ENCODE measurements around the gene BCAS3.
A peak's percentile ranks its signal among the peaks of the same experiment; 100 is the strongest.

Gene BCAS3

GRCh38 chr17:60676758-60677307 lies 818 bp upstream of the BCAS3 start:
- DNase-seq, result no peak

DNA sequence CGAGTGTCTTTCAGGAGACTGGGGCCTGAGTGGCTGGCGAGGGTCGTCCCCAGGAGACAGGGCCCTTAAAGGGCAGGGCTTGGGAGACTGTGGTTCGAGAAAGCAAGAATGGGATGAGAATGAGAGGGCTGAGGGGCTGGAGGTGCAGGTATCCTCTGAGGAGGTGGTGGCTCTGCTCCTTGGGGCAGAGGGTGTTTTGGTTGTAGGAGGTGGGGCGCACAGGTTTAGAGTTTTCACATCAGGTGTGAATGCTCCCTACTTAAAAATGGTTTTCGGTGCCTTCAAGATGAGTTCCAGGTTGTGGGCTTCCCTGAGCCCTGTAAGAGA lies 430 bp downstream of the BCAS3 start:
- DNase-seq, result peak; percentile 24

GRCh38 chr17:60679287-60679686 lies 1.6 kb downstream of the BCAS3 start:
- no peak for DNase-seq

DNA sequence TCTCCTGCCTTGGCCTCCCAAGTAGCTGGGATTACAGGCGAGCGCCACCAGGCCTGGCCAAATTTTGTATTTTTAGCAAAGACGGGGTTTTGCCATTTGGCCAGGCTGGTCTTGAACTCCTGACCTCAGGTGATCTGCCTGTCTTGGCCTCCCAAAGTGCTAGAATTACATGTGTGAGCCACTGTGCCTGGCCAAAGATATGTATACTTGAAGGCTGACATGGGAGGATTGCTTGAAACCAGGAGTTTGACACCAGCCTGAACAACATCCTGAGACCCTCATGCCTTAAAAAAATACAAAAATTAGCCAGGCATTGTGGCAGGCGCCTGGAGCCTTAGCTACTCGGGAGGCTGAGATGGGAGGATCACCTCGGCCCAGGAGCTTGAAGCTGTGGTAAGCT lies 3.1 kb downstream of the BCAS3 start:
- no peak for DNase-seq

GRCh38 chr17:60685437-60685836 lies 7.8 kb downstream of the BCAS3 start:
- DNase-seq, result no peak

DNA sequence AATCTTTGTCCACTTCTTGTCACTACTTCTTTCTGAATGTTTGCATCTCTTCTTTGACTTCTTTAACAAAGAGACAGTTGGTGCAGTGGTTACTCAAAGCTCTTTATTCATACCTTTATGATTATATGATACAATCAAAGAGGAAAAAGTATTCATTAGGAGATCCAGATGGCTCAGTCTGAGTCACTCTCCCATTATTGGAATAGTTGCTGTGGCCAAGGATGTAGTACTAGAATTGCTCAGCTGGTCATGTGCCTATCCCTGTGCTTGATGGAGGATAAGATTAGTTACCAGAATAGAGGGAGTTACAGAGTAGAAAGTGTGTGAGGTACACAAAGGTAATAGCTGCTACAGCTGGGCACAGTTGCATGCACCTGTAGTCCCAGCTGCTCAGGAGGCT lies 18.3 kb downstream of the BCAS3 start:
- no peak for DNase-seq

DNA sequence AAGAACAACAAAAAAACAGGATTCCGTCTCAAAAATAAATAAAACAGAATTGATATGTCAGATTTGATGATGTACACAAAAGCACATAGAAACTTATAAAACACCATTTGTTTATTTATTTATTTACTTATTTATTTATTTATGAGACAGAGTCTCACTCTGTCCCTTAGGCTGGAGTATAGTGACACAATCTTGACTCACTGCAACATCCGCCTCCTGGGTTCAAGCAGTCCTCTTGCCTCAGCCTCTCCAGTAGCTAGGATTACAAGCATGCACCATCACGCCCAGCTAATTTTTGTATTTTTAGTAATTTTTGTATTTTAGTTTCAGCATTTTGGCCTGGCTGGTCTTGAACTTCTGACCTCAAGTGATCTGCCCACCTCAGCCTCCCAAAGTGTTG lies 21.4 kb downstream of the BCAS3 start:
- no peak for DNase-seq

DNA sequence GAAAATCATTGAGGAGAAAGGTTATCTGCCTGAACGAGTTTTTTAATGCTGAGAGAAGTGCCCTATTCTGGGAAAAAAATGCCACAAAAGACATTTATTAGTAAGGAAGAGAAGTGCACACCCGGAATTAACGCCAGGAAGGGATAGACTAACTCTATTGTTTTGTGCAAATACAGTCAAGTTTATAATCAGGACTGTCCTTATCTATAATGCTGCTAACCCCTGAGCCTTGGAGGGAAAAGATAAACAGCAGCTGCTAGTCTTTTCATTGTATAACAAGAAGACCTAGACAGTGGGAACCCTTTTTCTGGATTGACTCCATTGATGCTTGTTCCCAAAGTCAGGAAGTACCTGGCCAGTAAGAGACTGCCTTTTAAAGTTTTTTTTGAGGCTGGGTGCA lies 26.5 kb downstream of the BCAS3 start:
- DNase-seq, result no peak

GRCh38 chr17:60712675-60713074 lies 35.0 kb downstream of the BCAS3 start:
- DNase-seq, result no peak

DNA sequence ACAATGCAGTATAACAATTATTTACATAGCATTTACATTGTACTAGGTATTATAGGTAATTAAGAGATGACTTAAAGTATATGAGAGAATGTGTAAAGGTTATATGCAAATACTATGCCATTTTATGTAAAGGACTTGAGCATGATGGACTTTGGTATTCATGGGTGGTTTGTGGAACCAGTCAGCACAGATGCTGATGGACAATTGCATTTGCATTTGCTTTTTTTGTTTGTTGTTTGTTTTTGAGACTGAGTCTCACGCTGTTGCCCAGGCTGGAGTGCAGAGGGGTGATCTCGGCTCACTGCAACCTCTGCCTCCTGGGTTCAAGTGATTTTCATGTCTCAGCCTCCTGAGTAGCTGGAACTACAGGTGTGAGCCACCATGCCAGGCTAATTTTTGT lies 36.0 kb downstream of the BCAS3 start:
- no peak for DNase-seq

GRCh38 chr17:60716766-60717165 lies 39.1 kb downstream of the BCAS3 start:
- DNase-seq, result no peak

- DNase-seq, result no peak
Measured at GRCh38 chr17:60717814-60718213, 40.2 kb downstream of the BCAS3 start.

DNA sequence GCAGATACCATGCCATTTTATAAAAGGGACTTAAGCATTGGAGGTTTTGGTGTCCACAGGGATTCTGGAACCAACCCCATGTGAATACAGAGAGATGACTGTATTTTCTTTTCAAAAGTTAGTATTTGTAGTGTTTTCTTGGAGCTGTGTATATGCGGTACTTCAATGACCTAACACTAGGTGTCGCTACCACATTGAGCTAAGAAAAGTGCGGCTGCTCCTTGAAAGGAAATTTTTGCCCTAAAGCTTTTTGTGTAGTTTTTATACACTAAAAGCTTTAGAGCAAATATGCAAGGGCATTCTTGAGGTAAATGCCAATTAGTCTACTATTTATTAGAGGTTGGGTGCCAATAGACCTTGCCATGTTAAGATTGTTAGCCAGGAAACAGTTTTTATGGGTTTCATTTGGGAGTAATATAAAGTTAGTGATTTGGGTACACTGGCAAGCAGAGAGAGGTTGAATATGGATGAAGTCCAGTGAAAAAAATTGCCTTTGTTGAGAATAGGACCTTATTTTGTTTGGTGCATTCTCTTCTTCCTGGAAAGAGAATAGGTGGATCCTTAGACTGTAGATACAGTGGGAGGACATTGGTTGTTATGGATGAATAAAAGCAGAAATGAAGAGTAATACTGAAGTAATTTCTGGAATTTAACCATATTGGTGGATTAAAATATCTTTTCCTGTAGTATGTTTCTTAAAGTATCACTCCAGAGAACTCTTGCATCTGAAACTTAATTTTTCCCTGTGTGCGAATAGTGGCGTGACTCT lies 43.3 kb downstream of the BCAS3 start:
- peak; percentile 56 for DNase-seq

DNA sequence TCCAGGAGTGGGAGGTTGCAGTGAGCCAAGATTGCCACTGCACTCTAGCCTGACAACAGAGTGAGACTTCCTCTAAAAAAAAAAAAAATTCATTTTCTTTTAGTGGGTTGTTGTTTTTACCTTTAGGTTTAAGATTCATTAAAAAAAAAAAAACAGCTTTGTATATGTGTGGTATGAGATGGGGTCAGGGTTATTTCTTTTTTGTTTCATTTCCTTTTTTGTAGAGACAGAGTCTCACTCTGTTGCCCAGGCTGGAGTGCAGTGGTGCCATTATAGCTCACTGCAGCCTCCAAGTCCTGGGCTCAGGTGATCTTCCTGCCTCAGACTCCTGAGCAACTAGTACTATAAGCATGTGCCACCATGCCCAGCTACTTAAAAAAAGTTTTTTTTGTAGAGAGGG lies 47.0 kb downstream of the BCAS3 start:
- DNase-seq, result no peak

- no peak for DNase-seq
Measured at GRCh38 chr17:60729854-60730253, 52.2 kb downstream of the BCAS3 start.

GRCh38 chr17:60730273-60730672 lies 52.6 kb downstream of the BCAS3 start:
- DNase-seq, result no peak

DNA sequence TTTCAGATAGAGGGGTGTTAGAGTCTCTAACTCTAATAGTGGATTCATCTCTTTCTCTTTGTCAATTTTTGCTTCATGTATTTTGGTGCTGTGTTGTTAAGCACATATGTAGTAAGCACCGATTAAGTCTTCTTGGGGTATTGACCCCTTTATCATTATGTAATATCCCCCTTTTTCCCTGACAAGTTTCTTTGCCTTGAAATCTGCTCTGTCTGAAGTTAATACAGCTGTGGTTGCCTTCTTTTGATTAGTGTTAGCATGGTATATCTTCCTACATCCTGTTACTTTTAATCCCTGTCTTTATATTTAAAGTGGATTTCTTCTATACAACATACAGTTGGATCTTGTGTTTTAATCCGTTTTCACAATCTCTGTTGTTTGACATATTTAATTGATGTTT lies 60.6 kb downstream of the BCAS3 start:
- DNase-seq, result no peak

DNA sequence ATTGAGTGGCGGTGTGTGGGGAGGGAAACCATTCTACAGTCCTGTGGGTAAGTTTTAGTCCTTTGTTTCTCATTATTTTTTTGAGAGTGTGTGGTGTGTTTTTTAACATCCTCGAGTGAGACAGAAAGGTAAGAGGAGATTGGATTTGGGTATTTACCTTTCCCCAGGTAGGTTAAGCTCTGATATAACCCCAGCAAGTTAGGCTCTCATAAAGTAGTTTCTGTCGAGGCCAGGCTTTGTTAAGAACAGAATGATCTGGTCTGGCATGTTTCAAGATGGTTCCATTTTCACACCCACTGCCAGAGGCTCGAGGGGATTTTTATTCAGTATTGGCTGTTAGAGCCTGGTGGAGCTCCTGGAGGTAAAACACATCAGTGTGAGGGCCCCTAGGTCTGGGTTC lies 62.9 kb downstream of the BCAS3 start:
- DNase-seq, result no peak

DNA sequence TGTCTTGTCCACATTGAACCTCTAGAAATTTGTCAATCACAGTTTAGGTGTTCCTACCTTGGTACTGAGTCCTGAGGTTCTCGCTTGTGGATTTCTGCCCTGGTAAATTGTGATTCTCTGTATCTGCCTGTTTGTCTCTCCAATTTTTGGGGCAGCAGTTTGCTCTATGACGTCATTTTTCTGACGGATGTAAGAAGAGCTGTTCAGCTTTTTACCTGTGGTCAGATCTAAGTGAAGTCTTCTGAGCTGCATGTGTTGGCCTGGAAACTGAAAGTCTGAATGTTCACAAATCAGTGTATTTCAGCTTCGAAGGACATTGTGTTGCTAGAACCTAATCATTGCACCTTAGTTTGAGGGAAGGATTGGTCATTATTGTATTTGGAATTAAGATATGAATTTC lies 63.4 kb downstream of the BCAS3 start:
- DNase-seq, result no peak

- DNase-seq, result no peak
Measured at GRCh38 chr17:60743282-60743681, 65.6 kb downstream of the BCAS3 start.

DNA sequence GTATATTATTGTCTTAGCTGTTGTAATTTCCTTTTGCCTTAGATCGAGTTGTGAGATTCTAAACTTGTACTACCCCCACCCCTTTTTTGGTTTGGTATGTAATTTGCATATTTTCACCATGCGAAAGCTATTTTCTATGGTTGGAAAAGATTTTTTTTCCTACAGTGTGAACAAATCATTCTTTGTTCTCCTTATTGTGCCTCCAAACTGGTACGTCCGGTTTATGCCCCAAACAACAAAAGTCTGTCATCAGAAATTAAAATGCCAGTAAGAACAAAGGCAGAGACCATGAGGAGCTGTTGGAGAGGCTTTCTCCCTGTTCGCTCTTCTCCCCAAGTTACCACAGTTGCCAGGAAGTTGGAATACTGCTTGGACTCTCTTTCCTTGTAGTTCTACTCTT lies 66.1 kb downstream of the BCAS3 start:
- no peak for DNase-seq

- no peak for DNase-seq
Measured at GRCh38 chr17:60744355-60744966, 66.8 kb downstream of the BCAS3 start.

DNA sequence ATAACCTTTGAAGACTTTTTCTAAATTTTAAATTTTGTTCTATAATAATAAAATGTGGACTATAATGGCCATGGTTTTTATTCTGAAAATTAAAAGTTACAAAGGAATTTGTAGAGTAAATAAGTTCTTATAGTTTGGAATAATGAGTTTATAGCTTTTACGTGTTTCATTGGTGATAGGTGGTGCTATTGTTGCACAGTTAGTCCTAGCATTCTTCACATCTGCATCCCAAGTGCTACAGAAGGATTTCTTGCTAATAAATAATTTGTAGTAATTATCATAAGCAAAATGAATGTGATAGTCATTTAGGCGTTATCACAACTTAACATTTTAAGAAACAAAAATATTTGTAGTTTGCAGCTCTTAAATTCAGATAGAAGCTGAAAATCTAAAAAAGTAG lies 67.9 kb downstream of the BCAS3 start:
- no peak for DNase-seq

DNA sequence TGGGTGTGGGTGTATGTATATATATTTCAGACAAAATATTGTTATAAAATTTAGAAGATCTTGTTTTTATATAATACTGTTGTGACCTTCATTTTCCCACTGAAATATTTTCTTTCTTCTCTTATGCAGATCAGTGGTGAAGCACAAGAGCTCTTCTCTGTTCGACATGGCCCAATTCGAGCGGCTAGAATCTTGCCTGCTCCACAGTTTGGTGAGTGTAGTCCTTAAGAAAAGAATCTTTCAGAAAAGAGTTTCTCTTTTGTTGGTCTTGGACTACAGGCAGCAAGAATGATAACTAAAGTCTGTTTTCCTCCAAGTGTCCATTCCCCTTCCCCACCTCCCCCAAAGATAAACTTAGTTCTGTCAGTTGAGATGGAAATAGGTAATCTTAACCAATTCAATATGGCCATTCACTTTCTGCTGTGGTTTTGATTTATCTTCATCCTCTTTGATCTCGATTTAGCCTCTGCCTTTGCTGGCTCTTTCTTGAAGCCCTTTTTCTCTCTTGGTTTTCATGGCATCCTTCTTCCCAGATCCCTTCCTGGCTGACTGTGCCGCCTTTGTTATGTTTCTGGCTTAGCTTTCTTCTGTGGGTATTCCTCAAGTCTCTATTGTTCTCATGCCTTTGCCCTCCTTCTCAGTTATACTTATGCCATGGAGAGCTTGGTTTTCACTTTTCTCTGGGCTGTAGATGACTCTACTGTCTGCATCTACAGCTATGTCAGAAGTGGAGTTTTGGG lies 69.6 kb downstream of the BCAS3 start:
- no peak for DNase-seq

Data from NCI-H345 (cell line).